GM19099 (cell line): ENCODE data around the gene ARID3A.
A peak's percentile ranks its signal among the peaks of the same experiment; 100 is the strongest.

Experiments used
- POLR2A ChIP-seq: IDR thresholded peaks from 3 replicates; pipeline ENCODE4 v1.6.1; 2011; ENCODE audit warnings: low read depth; ENCODE audit not compliant: insufficient read length; ENCODE audit errors: extremely low read depth

ARID3A gene

GRCh38 chr19:920051-920864 lies 5.6 kb upstream of the ARID3A start:
- TF ChIP-seq POLR2A: peak; percentile 30

DNA sequence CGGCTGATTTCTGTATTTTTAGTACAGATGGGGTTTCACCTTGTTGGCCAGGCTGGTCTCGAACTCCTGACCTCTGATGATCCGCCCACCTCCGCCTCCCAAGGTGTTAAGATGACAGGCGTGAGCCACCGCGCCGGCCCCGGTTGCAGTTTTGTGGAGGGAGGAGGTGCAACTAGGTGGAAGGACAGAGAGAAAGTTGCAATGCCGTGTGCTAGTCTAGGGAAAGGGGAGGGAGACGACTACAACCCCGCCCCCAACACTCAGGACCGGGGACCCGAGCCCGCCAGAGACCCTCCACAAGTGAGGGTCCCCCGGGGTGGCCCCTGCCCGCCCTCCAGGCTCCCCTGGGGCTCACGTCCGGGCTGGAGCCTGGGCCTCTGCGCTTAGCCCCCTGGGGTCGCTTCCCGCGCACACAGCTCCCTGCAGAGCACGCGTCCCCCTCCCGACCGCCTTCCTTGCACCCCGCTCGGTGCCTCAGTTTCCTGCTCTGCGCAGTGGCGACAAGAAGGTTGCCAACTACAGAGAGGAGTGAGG lies 1.2 kb upstream of the ARID3A start:
- peak; percentile 40 for TF ChIP-seq POLR2A

DNA sequence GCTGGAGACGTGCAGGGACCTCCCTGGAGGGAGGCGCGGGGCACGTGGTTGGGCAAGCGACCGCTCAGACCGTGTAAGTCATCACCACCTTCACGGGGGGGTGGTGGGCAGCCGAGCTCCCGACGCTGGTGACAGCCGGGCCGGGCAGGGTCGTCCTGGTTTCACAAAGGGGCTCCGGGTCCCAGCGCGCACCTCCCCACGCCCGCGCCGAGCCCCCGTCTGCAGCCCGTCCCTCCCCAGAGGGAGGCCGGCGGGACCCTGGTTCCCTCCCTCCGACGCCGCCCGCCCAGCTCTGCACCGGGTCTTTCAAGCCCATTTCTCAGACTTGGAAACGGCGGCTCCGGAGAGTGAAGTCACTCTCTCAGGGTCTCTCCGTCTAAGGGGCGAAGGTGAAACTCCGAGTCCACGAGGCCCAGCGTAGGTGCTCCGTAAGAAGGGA lies 729 bp upstream of the ARID3A start:
- TF ChIP-seq POLR2A: peak; percentile 13

- no peak for TF ChIP-seq POLR2A
These were observed 421 bp downstream of the ARID3A start for GRCh38 chr19:926323-926588.

- TF ChIP-seq POLR2A: peak; percentile 74
These were observed 935 bp downstream of the ARID3A start for GRCh38 chr19:926589-927350.

DNA sequence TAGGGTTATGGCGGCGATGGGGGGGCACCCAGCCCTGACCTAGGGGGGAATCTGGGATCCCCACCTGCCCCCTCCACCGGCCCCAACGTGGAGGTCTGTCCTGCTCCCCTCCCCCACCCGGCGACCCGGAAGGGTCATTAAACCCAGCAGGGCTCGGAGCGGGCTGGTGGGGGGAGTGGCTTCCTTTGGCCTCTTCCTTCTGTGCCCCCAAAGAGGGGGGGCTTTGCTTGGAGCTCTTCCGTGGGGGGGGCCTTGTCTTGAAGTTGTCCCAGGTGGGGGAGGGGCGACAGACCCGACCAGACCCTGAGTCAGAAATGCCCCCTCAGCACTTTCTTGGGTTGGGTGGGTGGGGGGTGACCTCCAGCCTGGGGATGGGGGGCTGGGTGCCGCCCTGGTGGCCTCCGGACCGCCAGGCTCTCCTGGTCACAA lies 1.5 kb downstream of the ARID3A start:
- TF ChIP-seq POLR2A: no peak

DNA sequence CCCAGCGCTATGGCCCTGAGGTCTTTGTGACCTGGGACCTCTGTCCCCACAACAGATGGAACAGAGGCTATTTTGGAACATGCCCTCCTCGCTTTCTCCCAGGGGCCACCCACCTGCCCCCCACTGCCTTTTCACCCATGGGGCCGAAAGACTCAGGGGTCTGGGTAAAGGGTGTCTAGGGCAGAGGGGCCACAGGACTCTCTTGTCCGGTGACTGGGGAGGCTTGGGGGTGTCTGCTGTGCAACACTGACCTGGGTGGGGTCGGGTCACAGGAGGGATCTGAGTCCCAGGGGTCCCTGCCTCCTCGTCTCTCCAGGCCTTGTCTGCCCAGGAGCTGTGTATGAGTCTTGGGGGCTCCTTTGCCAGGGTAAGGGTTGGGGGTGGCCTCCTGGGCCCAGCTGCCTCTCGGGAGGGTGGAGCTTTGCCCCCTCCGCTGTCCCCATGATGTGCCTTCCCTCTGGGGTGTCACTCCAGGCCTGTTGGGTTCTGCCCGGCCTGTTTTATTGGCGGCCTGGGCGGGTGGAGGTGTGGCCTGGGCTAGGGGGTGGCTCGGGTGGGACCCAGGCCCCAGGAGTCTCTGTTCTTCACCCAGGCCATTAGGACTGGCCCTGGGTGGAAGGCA lies 2.1 kb downstream of the ARID3A start:
- TF ChIP-seq POLR2A: no peak

- TF ChIP-seq POLR2A: no peak
These were observed 2.8 kb downstream of the ARID3A start for GRCh38 chr19:928471-929202.

DNA sequence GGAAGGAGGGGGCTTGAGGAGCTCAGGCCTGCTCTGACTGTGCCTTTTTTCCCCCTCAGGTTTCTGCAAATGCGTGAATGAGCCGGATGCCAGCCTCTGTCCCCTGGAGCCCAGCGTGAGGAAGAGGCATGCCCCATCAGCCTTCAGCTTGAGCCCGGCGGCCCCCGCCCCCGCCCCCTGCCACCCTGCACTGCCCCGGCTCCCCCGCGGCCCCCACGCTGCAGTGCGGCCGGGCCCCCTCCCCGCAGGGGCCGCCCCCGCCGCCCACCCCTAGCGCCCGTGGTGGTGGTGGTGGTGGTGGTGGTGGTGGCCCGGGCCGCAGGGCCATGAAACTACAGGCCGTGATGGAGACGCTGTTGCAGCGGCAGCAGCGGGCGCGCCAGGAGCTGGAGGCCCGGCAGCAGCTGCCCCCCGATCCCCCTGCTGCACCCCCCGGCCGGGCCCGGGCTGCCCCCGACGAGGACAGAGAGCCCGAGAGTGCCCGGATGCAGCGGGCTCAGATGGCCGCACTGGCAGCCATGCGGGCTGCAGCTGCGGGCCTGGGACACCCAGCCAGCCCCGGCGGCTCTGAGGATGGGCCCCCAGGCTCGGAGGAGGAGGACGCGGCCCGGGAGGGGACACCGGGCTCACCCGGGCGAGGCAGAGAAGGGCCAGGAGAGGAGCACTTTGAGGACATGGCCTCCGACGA lies 3.5 kb downstream of the ARID3A start:
- no peak for TF ChIP-seq POLR2A

GRCh38 chr19:929891-930258 lies 4.0 kb downstream of the ARID3A start:
- TF ChIP-seq POLR2A: no peak

GRCh38 chr19:931860-932647 lies 6.2 kb downstream of the ARID3A start:
- TF ChIP-seq POLR2A: peak; percentile 30

- no peak for TF ChIP-seq POLR2A
These were observed 7.1 kb downstream of the ARID3A start for GRCh38 chr19:932648-933552.

- TF ChIP-seq POLR2A: no peak
These were observed 7.7 kb downstream of the ARID3A start for GRCh38 chr19:933553-933882.
